AG04449 (cell line): Measurements from ENCODE around the gene NFU1.
"Not testable (repeated sequence)": the region's sequence is repeated elsewhere in the genome, so short reads cannot be mapped to it uniquely, and the experiment has no call there.

Experiments used
- CTCF ChIA-PET: fragments of 350-600 bp; formaldehyde crosslinking; extraction: SDS; loops from one replicate; lab custom pipeline; 2021; ENCODE audit warnings: antibody characterized with exemption; lab: Yijun Ruan, JAX
- POLR2A ChIA-PET: fragments of 400-600, 350-600 bp; formaldehyde crosslinking; extraction: SDS; loops from one replicate; lab custom pipeline; 2020; ENCODE audit warnings: antibody characterized with exemption, inconsistent platforms; lab: Yijun Ruan, JAX
- DNase-seq: peaks from one replicate; pipeline ENCODE4 v3.0.0-alpha.2; 2010; ENCODE audit warnings: low read depth, low spot score
- H3K4me3 ChIP-seq: 2 replicates; pipeline ENCODE4 v1.5.1; 2011; ENCODE audit warnings: low read depth, mild to moderate bottlenecking, control low read depth, low read length
- TF ChIP-seq, protein P1 (sequence below): IDR thresholded peaks from one replicate; pipeline ENCODE4 v1.5.1; 2011; ENCODE audit warnings: mild to moderate bottlenecking, moderate library complexity, low read length, control low read depth, inconsistent platforms; ENCODE audit not compliant: insufficient read depth; ENCODE audit errors: missing control alignments

NFU1 gene

DNA sequence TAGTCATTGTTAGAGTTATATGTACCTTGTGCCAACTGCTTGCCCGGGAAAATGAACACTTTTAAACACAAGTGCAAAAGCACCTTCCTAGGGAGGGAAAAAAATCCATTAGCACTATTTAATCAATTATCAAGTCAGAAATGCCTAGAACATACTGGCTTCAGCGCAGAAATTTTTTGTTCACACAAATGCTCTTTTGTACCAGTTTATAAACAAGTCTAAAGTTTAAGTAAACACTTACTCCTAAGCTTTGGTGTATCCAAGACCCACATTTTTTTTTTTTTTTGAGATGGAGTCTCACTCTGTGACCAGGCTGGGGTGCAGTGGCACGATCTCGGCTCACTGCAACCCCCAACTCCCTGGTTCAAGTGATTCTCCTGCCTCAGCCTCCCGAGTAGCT lies 80.8 kb downstream of the NFU1 start:
- no peak overlapping the region for H3K4me3 ChIP-seq
- TF ChIP-seq, protein P1, sequence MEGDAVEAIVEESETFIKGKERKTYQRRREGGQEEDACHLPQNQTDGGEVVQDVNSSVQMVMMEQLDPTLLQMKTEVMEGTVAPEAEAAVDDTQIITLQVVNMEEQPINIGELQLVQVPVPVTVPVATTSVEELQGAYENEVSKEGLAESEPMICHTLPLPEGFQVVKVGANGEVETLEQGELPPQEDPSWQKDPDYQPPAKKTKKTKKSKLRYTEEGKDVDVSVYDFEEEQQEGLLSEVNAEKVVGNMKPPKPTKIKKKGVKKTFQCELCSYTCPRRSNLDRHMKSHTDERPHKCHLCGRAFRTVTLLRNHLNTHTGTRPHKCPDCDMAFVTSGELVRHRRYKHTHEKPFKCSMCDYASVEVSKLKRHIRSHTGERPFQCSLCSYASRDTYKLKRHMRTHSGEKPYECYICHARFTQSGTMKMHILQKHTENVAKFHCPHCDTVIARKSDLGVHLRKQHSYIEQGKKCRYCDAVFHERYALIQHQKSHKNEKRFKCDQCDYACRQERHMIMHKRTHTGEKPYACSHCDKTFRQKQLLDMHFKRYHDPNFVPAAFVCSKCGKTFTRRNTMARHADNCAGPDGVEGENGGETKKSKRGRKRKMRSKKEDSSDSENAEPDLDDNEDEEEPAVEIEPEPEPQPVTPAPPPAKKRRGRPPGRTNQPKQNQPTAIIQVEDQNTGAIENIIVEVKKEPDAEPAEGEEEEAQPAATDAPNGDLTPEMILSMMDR: no peak
- CTCF ChIA-PET: no interaction called here
- POLR2A ChIA-PET: no interaction called here
- DNase-seq: no peak

DNA sequence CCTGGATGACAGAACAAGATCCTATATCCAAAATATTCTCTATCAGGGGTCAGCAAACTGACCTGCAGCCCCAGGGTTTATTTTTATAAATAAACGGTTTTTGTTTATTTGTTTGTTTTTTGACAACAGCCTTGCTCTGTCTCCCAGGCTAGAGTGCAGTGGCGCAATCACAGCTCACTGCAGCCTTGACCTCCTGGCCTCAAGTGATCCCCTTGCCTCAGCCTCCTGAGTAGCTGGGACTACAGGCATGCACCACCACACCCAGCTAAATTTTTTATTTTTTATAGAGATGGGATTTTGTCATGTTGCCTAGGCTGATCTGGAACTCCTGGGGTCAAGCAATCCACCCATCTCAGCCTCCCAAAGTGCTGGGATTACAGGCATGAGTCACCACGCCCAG lies 82.3 kb downstream of the NFU1 start:
- DNase-seq, H3K4me3 ChIP-seq, POLR2A ChIA-PET: not testable (repeated sequence)
- CTCF ChIA-PET: interaction anchor here (1.6 kb wide), 1 partner anchor 83 kb away, joined by 3 read pairs; no protein-coding TSS in a partner anchor

DNA sequence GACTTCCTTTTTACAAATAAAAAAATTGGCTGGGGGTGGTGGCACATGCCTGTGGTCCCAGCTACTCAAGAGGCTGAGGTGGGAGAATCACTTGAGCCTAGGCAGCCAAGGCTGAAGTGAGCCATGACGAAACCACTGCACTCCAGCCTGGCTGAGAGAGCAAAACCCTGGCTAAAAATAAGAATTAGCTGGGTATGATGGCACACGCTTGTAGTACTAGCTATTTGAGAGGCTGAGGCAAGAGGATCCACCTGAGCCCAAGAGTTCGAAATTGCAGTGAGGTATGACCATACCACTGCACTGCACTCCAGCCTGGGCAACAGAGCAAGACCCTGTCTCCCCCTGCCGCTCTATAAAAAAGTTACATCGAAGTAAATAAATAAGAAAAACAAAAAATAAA lies 83.9 kb downstream of the NFU1 start:
- no peak for DNase-seq
- POLR2A ChIA-PET: no interaction called here
- no peak overlapping the region for H3K4me3 ChIP-seq
- CTCF ChIA-PET: interaction anchor here (1.6 kb wide), 1 partner anchor 22 kb away, joined by 7 read pairs; no protein-coding TSS in a partner anchor
- TF ChIP-seq, protein P1: no peak

DNA sequence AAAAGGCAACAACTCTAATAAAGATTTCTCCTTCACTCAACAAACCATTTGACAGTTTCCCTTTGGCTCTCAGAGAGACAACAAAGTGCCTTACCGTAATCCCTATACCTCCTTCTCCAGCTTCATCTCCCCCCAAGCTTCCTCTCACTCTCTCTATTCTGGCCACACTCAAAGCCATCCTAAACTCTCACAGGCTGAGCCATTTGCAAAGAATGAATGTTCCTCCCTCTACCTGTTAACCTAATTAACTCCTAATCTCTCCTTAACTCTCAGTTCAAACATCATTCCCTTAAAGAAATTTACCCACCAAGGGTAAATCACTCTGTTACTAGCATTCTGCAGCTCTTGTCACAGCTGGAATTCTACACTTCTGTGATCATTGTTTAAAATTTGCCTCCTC lies 88.5 kb downstream of the NFU1 start:
- POLR2A ChIA-PET: no interaction called here
- TF ChIP-seq, protein P1: no peak
- CTCF ChIA-PET: interaction anchor here (1.4 to 1.9 kb wide), 2 partner anchors 9 to 27 kb away, joined by 4 read pairs; no protein-coding TSS in a partner anchor
- H3K4me3 ChIP-seq: no peak overlapping the region
- DNase-seq: no peak
